Neural progenitor cell (in vitro differentiated cells): ENCODE results near the gene TSEN34.

Source experiments
- CTCF ChIP-seq: fragments of 200-600 bp; sonication (generic); IDR thresholded peaks from 2 replicates; pipeline ENCODE4 v1.5.1; 2017; ENCODE audit warnings: antibody characterized with exemption, mild to moderate bottlenecking
- EZH2 ChIP-seq: fragments of 200-600 bp; sonication (generic); IDR thresholded peaks from 2 replicates; pipeline ENCODE4 v1.6.1; 2017; ENCODE audit warnings: antibody characterized with exemption, mild to moderate bottlenecking, moderate library complexity
- EZH2phosphoT487 ChIP-seq: fragments of 200-600 bp; sonication (generic); IDR thresholded peaks from 2 replicates; pipeline ENCODE4 v1.6.1; 2017; ENCODE audit warnings: antibody characterized with exemption

- TF ChIP-seq EZH2 (no peak), CTCF (no peak), EZH2phosphoT487 (no peak)
Observed at GRCh38 chr19:54209811-54210494, 18.8 kb downstream of the TSEN34 start.
